Measurements from ENCODE around the gene AUTS2.

Gene AUTS2

DNA sequence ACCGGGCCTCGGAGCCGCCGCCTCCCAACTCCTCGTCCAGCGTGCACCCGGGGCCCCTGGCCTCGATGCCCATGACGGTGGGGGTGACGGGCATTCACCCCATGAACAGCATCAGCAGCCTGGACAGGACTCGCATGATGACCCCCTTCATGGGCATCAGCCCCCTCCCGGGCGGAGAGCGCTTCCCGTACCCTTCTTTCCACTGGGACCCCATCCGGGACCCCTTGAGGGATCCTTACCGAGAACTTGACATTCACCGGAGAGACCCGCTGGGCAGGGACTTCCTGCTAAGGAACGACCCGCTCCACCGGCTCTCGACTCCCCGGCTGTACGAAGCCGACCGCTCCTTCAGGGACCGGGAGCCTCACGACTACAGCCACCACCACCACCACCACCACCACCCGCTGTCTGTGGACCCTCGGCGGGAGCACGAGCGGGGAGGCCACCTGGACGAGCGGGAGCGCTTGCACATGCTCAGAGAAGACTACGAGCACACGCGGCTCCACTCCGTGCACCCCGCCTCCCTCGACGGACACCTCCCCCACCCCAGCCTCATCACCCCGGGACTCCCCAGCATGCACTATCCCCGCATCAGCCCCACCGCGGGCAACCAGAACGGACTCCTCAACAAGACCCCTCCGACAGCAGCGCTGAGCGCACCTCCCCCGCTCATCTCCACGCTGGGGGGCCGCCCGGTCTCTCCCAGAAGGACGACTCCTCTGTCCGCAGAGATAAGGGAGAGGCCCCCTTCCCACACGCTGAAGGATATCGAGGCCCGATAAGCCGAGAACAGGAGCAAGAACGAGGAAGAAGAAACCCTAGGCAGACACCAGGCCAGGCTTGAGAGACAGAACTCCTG is 1192.2 kb downstream of the AUTS2 start:
- Histone ChIP-seq H3K4me1 (ENCODE audit: control insufficient read depth in 1 of 2, insufficient read depth in 2 of 2, low read length in 2 of 2) (no peaks in the 10 kb centered on the region), H3K27me3 (ENCODE audit: control insufficient read depth in 1 of 2, insufficient read depth in 2 of 2, low read length in 2 of 2) (no peaks in the 10 kb centered on the region), H3K9me3 (ENCODE audit: control insufficient read depth in 1 of 2, low read length in 2 of 2) (no peaks in the 10 kb centered on the region), H3K4me3 (ENCODE audit: low read depth in 1 of 2, low read length in 2 of 2) (no peak overlapping the region), H3K36me3 (ENCODE audit: control insufficient read depth in 1 of 2, insufficient read depth in 2 of 2, low read length in 2 of 2) (peaks cover 8 to 63% of the 10 kb centered on the region in 2 donors), H3K27ac (ENCODE audit: low read depth, low read length) (no peak overlapping the region), H3K9ac (ENCODE audit: low read depth in 1 of 2, low read length in 2 of 2) (no peak overlapping the region)

DNA sequence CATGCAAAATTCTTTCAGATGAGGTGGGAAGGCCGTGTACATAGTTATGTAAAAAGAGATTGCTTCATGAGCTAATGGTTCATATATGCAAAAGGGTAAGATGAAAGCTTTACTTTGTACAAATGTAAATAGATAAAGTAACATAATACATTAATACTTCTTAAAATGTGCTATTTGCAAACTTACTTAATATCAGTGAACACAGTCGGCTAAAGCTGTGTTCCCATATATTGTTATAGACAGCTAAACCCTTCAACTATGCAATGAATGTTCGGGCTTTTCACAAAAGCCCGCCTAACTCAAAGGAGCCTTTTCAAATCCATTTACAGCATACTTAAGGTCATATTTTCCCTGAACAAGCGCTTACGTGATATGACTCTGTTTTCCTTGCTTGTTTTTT is 1193.1 kb downstream of the AUTS2 start:
- Histone ChIP-seq H3K4me1 (ENCODE audit: control insufficient read depth in 1 of 2, insufficient read depth in 2 of 2, low read length in 2 of 2) (no peaks in the 10 kb centered on the region), H3K27ac (ENCODE audit: low read depth, low read length) (no peak overlapping the region), H3K36me3 (ENCODE audit: control insufficient read depth in 1 of 2, insufficient read depth in 2 of 2, low read length in 2 of 2) (peaks cover 3 to 54% of the 10 kb centered on the region in 2 donors), H3K27me3 (ENCODE audit: control insufficient read depth in 1 of 2, insufficient read depth in 2 of 2, low read length in 2 of 2) (no peaks in the 10 kb centered on the region), H3K9ac (ENCODE audit: low read depth in 1 of 2, low read length in 2 of 2) (no peak overlapping the region), H3K4me3 (ENCODE audit: low read depth in 1 of 2, low read length in 2 of 2) (no peak overlapping the region), H3K9me3 (ENCODE audit: control insufficient read depth in 1 of 2, low read length in 2 of 2) (no peaks in the 10 kb centered on the region)

- Histone ChIP-seq H3K27ac (ENCODE audit: low read depth, low read length) (no peak overlapping the region), H3K4me1 (ENCODE audit: control insufficient read depth in 1 of 2, insufficient read depth in 2 of 2, low read length in 2 of 2) (no peaks in the 10 kb centered on the region), H3K27me3 (ENCODE audit: control insufficient read depth in 1 of 2, insufficient read depth in 2 of 2, low read length in 2 of 2) (no peaks in the 10 kb centered on the region), H3K4me3 (ENCODE audit: low read depth in 1 of 2, low read length in 2 of 2) (no peak overlapping the region), H3K9ac (ENCODE audit: low read depth in 1 of 2, low read length in 2 of 2) (no peak overlapping the region), H3K36me3 (ENCODE audit: control insufficient read depth in 1 of 2, insufficient read depth in 2 of 2, low read length in 2 of 2) (peaks cover 0 to 38% of the 10 kb centered on the region in 2 donors), H3K9me3 (ENCODE audit: control insufficient read depth in 1 of 2, low read length in 2 of 2) (no peaks in the 10 kb centered on the region)
These were observed 1194.8 kb downstream of the AUTS2 start for GRCh38 chr7:70793060-70793459.

DNA sequence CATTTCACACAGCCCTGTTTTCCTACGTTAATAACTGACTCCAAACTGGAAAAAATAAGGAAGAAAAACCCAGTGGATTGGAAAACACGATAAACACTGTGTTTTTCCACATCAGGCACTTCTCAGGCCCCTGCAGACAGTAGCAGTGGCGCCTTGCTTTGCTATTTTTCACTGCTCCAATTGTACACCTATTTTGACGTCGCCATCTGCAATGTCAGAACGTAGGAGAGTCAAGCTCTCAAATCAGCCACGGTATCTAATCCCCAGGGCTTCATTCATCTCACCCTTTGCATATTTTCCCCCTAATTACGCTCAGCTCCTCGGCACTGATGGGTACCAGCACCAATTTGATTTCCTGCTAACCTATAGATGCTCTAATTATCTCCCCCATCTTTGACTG is 1195.5 kb downstream of the AUTS2 start:
- Histone ChIP-seq H3K9ac (ENCODE audit: low read depth in 1 of 2, low read length in 2 of 2) (no peak overlapping the region), H3K36me3 (ENCODE audit: control insufficient read depth in 1 of 2, insufficient read depth in 2 of 2, low read length in 2 of 2) (peaks cover 0 to 34% of the 10 kb centered on the region in 2 donors), H3K27me3 (ENCODE audit: control insufficient read depth in 1 of 2, insufficient read depth in 2 of 2, low read length in 2 of 2) (no peaks in the 10 kb centered on the region), H3K4me3 (ENCODE audit: low read depth in 1 of 2, low read length in 2 of 2) (no peak overlapping the region), H3K9me3 (ENCODE audit: control insufficient read depth in 1 of 2, low read length in 2 of 2) (peaks cover 0 to under 1% of the 10 kb centered on the region in 2 donors), H3K27ac (ENCODE audit: low read depth, low read length) (no peak overlapping the region), H3K4me1 (ENCODE audit: control insufficient read depth in 1 of 2, insufficient read depth in 2 of 2, low read length in 2 of 2) (no peaks in the 10 kb centered on the region)

DNA sequence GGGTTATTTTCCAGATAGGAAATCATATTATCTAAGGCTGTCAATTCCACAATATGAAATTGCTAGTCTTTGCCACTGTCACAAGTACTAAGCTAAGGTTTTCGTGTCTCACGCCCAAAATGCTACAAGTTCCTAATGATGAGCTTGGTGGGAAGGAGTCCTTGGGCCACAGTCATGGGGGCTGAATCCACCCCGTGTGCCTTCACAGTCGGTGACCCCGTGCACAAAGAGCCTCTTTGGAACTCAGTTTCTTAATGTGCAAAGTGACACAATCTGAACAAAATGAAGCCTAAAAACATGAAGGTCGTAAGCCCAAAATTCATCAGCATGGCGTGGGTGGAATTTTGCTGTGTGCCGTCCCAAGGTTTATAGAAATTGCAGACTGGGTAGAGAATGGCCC is 1196.7 kb downstream of the AUTS2 start:
- H3K9me3 ChIP-seq (ENCODE audit: control insufficient read depth in 1 of 2, low read length in 2 of 2), result peaks cover 11 to 12% of the 10 kb centered on the region in 2 donors
- no peak overlapping the region for H3K27ac ChIP-seq (ENCODE audit: low read depth, low read length)
- H3K27me3 ChIP-seq (ENCODE audit: control insufficient read depth in 1 of 2, insufficient read depth in 2 of 2, low read length in 2 of 2), result no peaks in the 10 kb centered on the region
- peaks cover 0 to 23% of the 10 kb centered on the region in 2 donors for H3K36me3 ChIP-seq (ENCODE audit: control insufficient read depth in 1 of 2, insufficient read depth in 2 of 2, low read length in 2 of 2)
- H3K9ac ChIP-seq (ENCODE audit: low read depth in 1 of 2, low read length in 2 of 2), result no peak overlapping the region
- no peak overlapping the region for H3K4me3 ChIP-seq (ENCODE audit: low read depth in 1 of 2, low read length in 2 of 2)
- H3K4me1 ChIP-seq (ENCODE audit: control insufficient read depth in 1 of 2, insufficient read depth in 2 of 2, low read length in 2 of 2), result no peaks in the 10 kb centered on the region

GRCh38 chr7:70795948-70796347 is 1197.7 kb downstream of the AUTS2 start:
- Histone ChIP-seq H3K27ac (ENCODE audit: low read depth, low read length) (no peak overlapping the region), H3K36me3 (ENCODE audit: control insufficient read depth in 1 of 2, insufficient read depth in 2 of 2, low read length in 2 of 2) (peaks cover 0 to 17% of the 10 kb centered on the region in 2 donors), H3K4me1 (ENCODE audit: control insufficient read depth in 1 of 2, insufficient read depth in 2 of 2, low read length in 2 of 2) (no peaks in the 10 kb centered on the region), H3K4me3 (ENCODE audit: low read depth in 1 of 2, low read length in 2 of 2) (no peak overlapping the region), H3K27me3 (ENCODE audit: control insufficient read depth in 1 of 2, insufficient read depth in 2 of 2, low read length in 2 of 2) (no peaks in the 10 kb centered on the region), H3K9me3 (ENCODE audit: control insufficient read depth in 1 of 2, low read length in 2 of 2) (peaks cover 16 to 20% of the 10 kb centered on the region in 2 donors), H3K9ac (ENCODE audit: low read depth in 1 of 2, low read length in 2 of 2) (no peak overlapping the region)

- Histone ChIP-seq H3K36me3 (ENCODE audit: control insufficient read depth in 1 of 2, insufficient read depth in 2 of 2, low read length in 2 of 2) (peaks cover 0 to 6% of the 10 kb centered on the region in 2 donors), H3K9me3 (ENCODE audit: control insufficient read depth in 1 of 2, low read length in 2 of 2) (peaks cover 16 to 20% of the 10 kb centered on the region in 2 donors), H3K27ac (ENCODE audit: low read depth, low read length) (no peak overlapping the region), H3K4me1 (ENCODE audit: control insufficient read depth in 1 of 2, insufficient read depth in 2 of 2, low read length in 2 of 2) (no peaks in the 10 kb centered on the region), H3K9ac (ENCODE audit: low read depth in 1 of 2, low read length in 2 of 2) (no peak overlapping the region), H3K27me3 (ENCODE audit: control insufficient read depth in 1 of 2, insufficient read depth in 2 of 2, low read length in 2 of 2) (no peaks in the 10 kb centered on the region), H3K4me3 (ENCODE audit: low read depth in 1 of 2, low read length in 2 of 2) (no peak overlapping the region)
These were observed 1198.8 kb downstream of the AUTS2 start for GRCh38 chr7:70797109-70797514.

DNA sequence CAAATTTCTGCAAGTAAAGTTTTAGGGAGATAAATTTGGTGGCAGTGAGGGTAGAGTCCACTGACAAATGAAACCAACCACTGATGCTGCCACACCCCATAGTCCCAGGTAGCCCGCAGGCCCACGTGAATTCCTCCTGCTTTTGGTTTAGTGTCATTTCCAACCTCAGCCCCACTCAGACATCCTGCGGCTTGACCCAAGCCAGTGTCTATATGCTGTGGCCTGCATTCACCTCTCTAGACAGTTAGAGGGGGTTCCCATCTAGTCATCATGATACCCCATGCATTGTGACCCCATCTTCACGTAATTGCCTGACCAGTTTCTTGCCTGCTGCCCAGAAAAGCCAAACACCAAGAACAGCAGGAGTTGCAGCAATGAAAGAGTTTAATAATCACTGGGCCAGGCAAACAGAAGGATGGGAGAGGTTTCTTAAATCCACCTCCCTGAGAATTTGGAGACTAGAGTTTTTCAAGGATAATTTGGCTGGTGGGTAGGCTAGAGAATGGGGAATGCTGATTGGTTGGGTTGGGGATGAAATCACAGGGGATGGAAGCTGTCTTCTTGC is 1201.6 kb downstream of the AUTS2 start:
- H3K27me3 ChIP-seq (ENCODE audit: control insufficient read depth in 1 of 2, insufficient read depth in 2 of 2, low read length in 2 of 2), result no peaks in the 10 kb centered on the region

GRCh38 chr7:70805360-70805759 is 1207.1 kb downstream of the AUTS2 start:
- H3K27me3 ChIP-seq (ENCODE audit: control insufficient read depth in 1 of 2, insufficient read depth in 2 of 2, low read length in 2 of 2), result no peaks in the 10 kb centered on the region
- H3K27ac ChIP-seq (ENCODE audit: low read depth, low read length), result no peak overlapping the region

More for the DNA sequence above, 1201.6 kb downstream of the AUTS2 start:
- Histone ChIP-seq H3K4me1 (ENCODE audit: control insufficient read depth in 1 of 2, insufficient read depth in 2 of 2, low read length in 2 of 2) (no peaks in the 10 kb centered on the region), H3K9ac (ENCODE audit: low read depth in 1 of 2, low read length in 2 of 2) (no peak overlapping the region), H3K9me3 (ENCODE audit: control insufficient read depth in 1 of 2, low read length in 2 of 2) (peaks cover 16 to 24% of the 10 kb centered on the region in 2 donors), H3K36me3 (ENCODE audit: control insufficient read depth in 1 of 2, insufficient read depth in 2 of 2, low read length in 2 of 2) (no peaks in the 10 kb centered on the region), H3K4me3 (ENCODE audit: low read depth in 1 of 2, low read length in 2 of 2) (no peak overlapping the region), H3K27ac (ENCODE audit: low read depth, low read length) (no peak overlapping the region)

DNA sequence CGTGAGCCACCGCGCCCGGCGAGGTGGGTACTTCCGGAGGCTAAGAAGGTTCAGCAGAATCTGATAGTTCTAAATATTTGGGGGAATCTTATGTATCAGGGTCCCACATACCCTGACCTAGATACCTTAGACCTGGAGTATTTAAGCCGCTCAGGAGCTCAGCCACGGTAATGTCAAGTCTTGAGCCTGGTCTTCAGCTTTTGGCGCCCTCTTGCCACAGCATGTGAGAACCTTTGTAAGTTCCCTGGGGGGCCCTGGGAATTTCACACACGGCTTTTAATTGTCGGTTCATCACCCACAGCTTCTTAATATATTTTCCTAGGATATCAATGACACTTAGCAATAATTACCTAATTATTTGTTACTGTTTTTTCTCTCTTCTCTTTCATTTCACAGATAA is 1209.4 kb downstream of the AUTS2 start:
- Histone ChIP-seq H3K36me3 (ENCODE audit: control insufficient read depth in 1 of 2, insufficient read depth in 2 of 2, low read length in 2 of 2) (no peaks in the 10 kb centered on the region), H3K9ac (ENCODE audit: low read depth in 1 of 2, low read length in 2 of 2) (no peak overlapping the region), H3K9me3 (ENCODE audit: control insufficient read depth in 1 of 2, low read length in 2 of 2) (peaks cover 0 to 4% of the 10 kb centered on the region in 2 donors), H3K27me3 (ENCODE audit: control insufficient read depth in 1 of 2, insufficient read depth in 2 of 2, low read length in 2 of 2) (no peaks in the 10 kb centered on the region), H3K27ac (ENCODE audit: low read depth, low read length) (no peak overlapping the region), H3K4me1 (ENCODE audit: control insufficient read depth in 1 of 2, insufficient read depth in 2 of 2, low read length in 2 of 2) (no peaks in the 10 kb centered on the region), H3K4me3 (ENCODE audit: low read depth in 1 of 2, low read length in 2 of 2) (no peak overlapping the region)

More at GRCh38 chr7:70805360-70805759, 1207.1 kb downstream of the AUTS2 start:
- Histone ChIP-seq H3K36me3 (ENCODE audit: control insufficient read depth in 1 of 2, insufficient read depth in 2 of 2, low read length in 2 of 2) (no peaks in the 10 kb centered on the region), H3K9ac (ENCODE audit: low read depth in 1 of 2, low read length in 2 of 2) (no peak overlapping the region), H3K4me1 (ENCODE audit: control insufficient read depth in 1 of 2, insufficient read depth in 2 of 2, low read length in 2 of 2) (no peaks in the 10 kb centered on the region), H3K4me3 (ENCODE audit: low read depth in 1 of 2, low read length in 2 of 2) (no peak overlapping the region), H3K9me3 (ENCODE audit: control insufficient read depth in 1 of 2, low read length in 2 of 2) (peaks cover under 1 to 9% of the 10 kb centered on the region in 2 donors)
